GM12875 (cell line): Measurements from ENCODE around the gene MYOC.
"Not testable (repeated sequence)": the region's sequence is repeated elsewhere in the genome, so short reads cannot be mapped to it uniquely, and the experiment has no call there.

ENCODE experiments used
- H3K4me3 ChIP-seq: one replicate; pipeline ENCODE4 v1.5.1; 2011; ENCODE audit warnings: low read depth, low read length, control low read depth
- TF ChIP-seq, protein P1 (sequence below): IDR thresholded peaks from 2 replicates; pipeline ENCODE4 v1.5.1; 2011; ENCODE audit warnings: low read depth, mild to moderate bottlenecking, control low read depth, inconsistent platforms, low read length, moderate library complexity, borderline replicate concordance; ENCODE audit not compliant: insufficient read depth

Gene MYOC

DNA sequence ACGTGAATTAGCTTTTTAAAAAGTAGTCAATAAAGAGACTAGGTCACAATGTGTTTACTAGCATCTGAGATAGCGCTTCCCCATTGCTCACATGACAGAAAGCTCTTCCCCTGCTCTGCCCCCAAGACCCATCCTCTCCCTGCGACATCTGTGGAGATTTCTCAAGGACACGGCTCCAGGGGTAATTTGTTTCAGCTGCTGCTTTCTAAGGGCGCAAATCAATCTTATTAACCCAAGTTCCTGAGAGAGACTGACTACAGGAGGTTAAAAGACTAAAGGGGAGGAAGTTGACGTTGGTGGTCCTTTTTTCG, 30.4 kb downstream of the MYOC start, which contains the start of gene MYOCOS:
Gene MYOCOS, plus strand, starts transcription at position 92 of the 311 bp plus-strand sequence. CDS start 1,641 bp downstream, outside the sequence.
- TF ChIP-seq, protein P1, sequence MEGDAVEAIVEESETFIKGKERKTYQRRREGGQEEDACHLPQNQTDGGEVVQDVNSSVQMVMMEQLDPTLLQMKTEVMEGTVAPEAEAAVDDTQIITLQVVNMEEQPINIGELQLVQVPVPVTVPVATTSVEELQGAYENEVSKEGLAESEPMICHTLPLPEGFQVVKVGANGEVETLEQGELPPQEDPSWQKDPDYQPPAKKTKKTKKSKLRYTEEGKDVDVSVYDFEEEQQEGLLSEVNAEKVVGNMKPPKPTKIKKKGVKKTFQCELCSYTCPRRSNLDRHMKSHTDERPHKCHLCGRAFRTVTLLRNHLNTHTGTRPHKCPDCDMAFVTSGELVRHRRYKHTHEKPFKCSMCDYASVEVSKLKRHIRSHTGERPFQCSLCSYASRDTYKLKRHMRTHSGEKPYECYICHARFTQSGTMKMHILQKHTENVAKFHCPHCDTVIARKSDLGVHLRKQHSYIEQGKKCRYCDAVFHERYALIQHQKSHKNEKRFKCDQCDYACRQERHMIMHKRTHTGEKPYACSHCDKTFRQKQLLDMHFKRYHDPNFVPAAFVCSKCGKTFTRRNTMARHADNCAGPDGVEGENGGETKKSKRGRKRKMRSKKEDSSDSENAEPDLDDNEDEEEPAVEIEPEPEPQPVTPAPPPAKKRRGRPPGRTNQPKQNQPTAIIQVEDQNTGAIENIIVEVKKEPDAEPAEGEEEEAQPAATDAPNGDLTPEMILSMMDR = no peak
- H3K4me3 ChIP-seq = no peak within 1 kb of the TSS

DNA sequence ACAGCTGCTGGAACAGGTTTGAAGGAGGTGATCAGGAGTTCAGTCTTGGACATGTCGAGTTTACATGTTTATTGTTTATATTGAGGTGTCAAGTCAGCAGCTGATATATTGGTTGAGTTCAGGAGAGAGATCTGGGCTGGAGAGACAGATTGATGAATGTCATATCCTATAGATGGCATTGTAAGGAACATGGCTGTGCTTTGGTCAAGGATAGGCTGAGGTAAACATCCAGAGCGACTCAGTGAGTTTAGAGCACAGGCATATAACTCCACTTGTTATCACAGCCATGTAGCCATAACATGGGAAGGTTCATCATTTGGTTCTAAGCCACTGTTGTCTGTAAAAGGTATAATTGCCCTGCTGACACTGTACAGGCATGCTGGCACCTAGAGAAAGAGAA, 35.9 kb downstream of the MYOC start:
- TF ChIP-seq, protein P1 = no peak
- H3K4me3 ChIP-seq = no peak overlapping the region

DNA sequence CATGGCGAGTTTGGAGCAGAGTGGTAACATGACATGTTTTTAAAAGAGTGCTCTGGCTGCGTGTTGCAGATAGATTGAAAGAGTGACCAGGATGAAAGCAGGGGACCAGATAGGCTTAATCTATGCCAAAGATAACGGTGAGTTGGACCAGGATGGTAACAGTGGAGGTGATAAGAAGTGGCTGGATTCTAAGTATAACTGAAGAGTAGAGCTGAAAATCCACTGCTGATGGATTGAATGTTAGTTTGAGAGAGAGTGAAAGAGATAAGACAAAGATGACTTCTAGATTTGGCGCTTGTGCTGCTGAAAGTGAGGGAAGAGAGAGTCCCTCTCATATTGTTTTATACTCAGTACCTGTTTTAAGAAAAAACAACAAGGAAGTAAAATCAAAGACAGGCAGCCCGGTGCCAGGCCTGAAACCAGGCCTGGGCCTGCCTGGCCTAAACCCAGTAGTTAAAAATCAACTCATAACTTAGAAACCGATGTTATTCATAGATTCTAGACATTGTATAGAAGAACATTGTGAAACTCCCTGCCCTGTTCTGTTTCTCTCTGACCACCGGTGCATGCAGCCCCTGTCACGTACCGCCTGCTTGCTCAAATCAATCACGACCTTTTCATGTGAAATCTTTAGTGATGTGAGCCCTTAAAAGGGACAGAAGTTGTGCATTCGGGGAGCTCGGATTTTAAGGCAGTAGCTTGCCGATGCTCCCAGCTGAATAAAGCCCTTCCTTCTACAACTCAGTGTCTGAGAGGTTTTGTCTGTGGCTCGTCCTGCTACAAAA, 37.2 kb downstream of the MYOC start:
- not testable (repeated sequence) for H3K4me3 ChIP-seq

DNA sequence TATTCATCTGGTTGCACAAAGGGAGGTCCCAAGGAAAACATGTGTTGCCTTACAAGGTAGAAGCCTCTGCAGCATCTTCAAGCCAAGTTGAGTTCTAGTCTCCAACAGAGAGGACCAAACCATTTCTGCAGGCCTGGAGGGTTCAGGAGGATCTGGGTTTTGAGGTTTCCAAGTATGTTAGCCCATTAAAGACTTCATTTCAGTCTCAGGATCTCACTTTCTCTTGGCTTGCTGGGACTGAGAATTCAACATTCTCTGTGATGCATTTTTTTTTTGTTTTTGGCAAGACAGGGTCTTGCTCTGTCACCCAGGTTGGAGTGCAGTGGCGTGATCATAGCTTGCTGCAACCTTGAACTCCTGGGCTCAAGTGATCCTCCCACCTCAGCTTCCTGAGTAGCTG, 39.2 kb downstream of the MYOC start:
- H3K4me3 ChIP-seq = no peak overlapping the region
- TF ChIP-seq, protein P1 = no peak

DNA sequence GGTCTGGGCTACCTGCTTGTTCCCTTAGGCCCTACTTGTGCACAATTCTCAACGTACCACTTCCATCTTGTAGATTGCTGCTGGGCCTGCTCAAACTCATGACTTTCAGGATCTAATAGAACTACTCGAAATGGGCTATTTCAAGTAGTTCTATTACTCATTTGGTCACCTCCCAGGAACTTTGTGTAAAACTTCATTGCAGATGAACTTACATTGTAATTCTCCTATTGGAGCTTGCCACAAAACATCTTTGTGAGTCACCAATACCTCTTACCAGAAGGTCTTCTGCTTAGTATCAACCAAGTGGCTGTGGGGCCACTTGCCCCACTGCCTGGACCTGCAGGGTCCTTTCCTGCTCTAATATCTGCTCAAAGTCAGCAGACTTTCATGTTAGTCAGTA, 41.2 kb downstream of the MYOC start:
- no peak overlapping the region for H3K4me3 ChIP-seq
- TF ChIP-seq, protein P1 = no peak

DNA sequence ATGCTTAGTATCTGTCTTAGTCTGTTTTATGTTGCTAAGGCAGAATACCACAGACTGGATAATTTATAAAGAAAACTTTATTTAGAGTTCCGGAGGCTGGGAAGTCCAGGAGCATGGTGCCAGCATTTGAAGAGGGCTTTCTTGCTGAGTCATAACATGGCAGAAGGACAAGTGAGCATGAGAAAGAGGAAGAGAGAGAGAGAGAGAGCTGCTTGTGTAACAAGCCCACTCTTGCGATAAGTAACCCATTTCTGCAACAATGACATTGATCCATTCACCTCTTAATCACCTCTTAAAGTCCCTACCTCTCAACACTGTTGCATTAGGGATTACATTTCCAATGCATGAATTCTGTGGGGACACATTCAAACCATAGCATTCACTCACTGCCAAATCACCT, 42.1 kb downstream of the MYOC start:
- H3K4me3 ChIP-seq = no peak overlapping the region
- TF ChIP-seq, protein P1 = no peak

DNA sequence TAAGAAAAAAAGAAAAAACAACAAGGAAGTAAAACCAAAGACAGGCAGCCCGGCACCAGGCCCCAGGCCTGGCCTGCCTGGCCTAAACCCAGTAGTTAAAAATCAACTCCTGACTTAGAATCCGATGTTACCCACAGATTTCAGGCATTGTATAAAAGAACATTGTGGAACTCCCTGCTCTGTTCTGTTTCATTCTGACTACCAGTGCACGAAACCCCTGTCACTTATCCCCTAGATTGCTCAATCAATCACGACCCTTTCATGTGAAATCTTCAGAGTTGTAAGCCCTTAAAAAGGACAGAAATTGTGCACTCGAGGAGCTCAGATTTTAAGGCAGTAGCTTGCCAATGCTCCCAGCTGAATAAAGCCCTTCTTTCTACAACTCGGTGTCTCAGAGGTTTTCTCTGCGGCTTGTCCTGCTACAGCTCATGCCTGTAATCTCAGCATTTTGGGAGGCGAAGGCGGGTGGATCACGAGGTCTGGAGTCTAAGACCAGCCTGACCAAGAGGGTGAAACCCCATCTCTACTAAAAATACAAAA, 46.0 kb downstream of the MYOC start:
- H3K4me3 ChIP-seq = no peak overlapping the region
- TF ChIP-seq, protein P1 = no peak

DNA sequence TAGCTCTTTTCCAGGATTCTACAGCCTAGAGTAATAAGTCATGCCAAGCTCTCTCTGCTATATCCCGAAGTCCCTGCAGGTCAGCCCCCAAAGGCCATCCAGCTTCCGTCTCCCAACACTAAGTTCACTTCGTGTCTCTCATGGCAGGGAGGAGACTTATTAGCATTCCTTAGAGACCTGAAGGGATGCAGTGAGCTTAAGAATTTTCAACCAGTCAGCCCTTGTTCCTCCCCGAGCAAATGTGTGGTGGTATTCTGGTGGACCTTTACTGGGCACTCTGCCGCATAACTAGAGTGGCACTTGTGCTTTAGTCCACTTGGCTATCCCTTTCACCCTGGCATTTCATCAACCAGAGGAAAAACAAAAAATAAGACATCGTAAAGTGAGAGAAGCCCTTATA, 49.4 kb downstream of the MYOC start:
- not testable (repeated sequence) for H3K4me3 ChIP-seq
